Measurements from ENCODE around the gene HP1BP3.

GRCh38 chr1:20739225-20739624, 47.9 kb downstream of the HP1BP3 start:
- no peak for TF ChIP-seq TAF1 (IDR thresholded peaks at IDR 0.05; ENCODE audit: low read depth)
- TF ChIP-seq CEBPB (IDR thresholded peaks at IDR 0.05) = no peak
- no peak for TF ChIP-seq USF1 (IDR thresholded peaks at IDR 0.05)
- no peak for TF ChIP-seq EP300 (IDR thresholded peaks at IDR 0.05; ENCODE audit: borderline replicate concordance)
- TF ChIP-seq TEAD4 (IDR thresholded peaks at IDR 0.05) = no peak
- no peak for TF ChIP-seq REST (IDR thresholded peaks at IDR 0.05; ENCODE audit: low read depth)
- TF ChIP-seq EGR1 (IDR thresholded peaks at IDR 0.05) = no peak
- TF ChIP-seq TCF12 (IDR thresholded peaks at IDR 0.05; ENCODE audit: low read depth) = no peak
- TF ChIP-seq ZBTB7A (IDR thresholded peaks at IDR 0.05; ENCODE audit: low read depth) = no peak
- TF ChIP-seq, protein P1, sequence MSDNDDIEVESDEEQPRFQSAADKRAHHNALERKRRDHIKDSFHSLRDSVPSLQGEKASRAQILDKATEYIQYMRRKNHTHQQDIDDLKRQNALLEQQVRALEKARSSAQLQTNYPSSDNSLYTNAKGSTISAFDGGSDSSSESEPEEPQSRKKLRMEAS (IDR thresholded peaks at IDR 0.05) = no peak
- no peak for TF ChIP-seq YY1 (IDR thresholded peaks at IDR 0.05; ENCODE audit: low read depth)
